NCI-H446 treated with DMSO at 0.1 percent for 48 hours (cell line): ENCODE measurements around the gene B2M.
"Not testable (repeated sequence)": the region's sequence is repeated elsewhere in the genome, so short reads cannot be mapped to it uniquely, and the experiment has no call there.

Source experiments
- DNase-seq: peaks from one replicate; lab custom pipeline; 2025; lab: John Stamatoyannopoulos, UW

B2M gene

DNA sequence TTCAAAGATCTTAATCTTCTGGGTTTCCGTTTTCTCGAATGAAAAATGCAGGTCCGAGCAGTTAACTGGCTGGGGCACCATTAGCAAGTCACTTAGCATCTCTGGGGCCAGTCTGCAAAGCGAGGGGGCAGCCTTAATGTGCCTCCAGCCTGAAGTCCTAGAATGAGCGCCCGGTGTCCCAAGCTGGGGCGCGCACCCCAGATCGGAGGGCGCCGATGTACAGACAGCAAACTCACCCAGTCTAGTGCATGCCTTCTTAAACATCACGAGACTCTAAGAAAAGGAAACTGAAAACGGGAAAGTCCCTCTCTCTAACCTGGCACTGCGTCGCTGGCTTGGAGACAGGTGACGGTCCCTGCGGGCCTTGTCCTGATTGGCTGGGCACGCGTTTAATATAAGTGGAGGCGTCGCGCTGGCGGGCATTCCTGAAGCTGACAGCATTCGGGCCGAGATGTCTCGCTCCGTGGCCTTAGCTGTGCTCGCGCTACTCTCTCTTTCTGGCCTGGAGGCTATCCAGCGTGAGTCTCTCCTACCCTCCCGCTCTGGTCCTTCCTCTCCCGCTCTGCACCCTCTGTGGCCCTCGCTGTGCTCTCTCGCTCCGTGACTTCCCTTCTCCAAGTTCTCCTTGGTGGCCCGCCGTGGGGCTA, at the start of gene B2M, which contains the start of gene PATL2:
Gene B2M, plus strand, starts transcription at position 422 of the 647 bp plus-strand sequence. Its CDS starts 30 bp downstream, at position 452.
Gene PATL2, minus strand, starts transcription at position 228 of the 647 bp plus-strand sequence. CDS start 34,833 bp downstream, outside the sequence.
- peak; percentile 86 for DNase-seq

- no peak for DNase-seq
Observed at GRCh38 chr15:44661576-44661975, 49.7 kb upstream of the B2M start.

DNA sequence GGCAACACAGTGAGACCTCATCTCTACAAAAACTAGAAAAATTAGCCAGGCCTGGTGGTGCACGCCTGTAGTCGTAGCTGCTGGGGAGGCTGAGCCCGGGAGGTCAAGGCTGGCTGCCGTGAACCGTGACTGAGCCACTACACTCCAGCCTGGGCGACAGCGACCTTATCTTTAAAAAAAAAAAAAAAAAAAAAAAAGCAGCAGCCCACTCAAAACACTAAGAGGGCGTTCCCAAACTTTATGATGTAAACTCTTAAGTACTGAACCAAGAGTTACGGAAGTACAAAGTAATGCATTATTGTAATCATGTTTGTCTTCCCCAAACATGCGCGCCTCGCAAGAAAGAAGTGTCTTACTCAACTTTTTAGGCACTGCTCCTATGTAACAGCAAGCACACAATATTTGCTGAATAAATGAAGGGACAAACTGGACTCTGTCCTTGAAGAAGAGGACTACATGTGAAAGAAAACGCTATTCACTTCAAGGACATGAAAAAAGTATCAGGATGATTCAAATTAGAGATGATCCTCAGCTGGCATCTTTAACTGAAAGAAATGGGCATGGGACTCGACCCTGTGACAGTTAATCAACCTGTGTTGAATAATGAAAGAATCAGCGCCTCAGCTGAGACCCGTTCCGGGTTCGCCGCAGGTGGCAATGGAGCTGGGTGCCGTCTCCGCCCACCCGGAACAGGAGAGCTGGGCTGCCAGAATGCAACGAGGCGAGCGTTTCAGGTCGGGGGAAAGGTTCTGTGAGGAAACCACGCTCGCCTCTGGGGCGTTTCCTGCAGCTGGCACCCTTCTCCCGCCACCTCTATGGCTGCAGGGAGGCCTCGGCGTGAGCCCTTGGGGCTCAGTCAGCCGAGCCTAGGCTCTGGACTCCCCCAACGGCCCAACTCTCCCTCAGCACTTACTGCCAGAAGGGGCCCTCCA, 48.6 kb upstream of the B2M start:
- no peak for DNase-seq

DNA sequence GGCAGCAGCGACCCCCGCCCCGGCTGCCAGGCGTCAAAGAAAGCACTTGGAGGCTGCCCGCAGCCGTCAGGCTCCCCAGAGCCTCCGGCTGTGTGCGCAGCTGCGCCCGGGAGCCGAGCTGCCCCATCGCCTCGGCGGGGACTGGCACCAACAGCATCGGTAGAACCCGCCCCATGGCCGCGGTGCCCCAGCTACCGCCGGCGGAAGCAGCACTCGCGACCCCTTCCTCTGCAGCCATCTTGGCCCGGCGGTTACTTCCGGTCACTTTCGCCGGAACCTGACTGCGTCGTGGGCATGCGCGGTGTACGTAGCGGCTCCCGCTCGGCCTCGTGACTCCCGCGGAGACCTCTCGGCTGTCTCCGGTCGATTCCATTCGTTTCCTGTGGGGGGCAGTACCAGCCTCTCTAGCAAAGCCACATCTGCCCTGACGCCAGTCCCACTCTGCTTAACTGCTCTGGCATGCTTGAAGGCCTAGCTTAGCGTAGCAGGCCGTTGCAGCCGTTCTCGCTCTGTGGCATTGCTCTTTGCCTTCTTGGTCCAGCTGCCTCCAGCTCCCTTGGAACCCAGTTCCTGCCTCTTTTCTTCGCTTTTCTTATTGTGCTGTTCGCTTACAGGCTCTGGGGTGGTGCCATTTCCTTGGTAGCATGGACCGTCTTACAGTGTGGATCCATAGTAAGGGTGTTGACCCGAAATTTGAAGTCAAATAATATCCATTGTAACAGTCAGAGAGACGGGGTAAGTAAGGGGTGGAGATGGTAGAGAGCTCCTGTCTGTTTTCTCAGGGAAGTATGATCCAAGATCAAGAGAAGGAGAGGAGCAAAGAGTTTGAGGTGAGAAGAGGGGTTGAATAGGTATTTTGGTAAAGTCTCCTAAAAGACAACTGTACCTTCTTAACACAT, 47.7 kb upstream of the B2M start, which contains the start of gene SPG11:
Gene SPG11, minus strand, starts transcription at position 253 of the 899 bp plus-strand sequence. Its CDS starts 15 bp downstream, at position 238.
- peak; percentile 90 for DNase-seq

DNA sequence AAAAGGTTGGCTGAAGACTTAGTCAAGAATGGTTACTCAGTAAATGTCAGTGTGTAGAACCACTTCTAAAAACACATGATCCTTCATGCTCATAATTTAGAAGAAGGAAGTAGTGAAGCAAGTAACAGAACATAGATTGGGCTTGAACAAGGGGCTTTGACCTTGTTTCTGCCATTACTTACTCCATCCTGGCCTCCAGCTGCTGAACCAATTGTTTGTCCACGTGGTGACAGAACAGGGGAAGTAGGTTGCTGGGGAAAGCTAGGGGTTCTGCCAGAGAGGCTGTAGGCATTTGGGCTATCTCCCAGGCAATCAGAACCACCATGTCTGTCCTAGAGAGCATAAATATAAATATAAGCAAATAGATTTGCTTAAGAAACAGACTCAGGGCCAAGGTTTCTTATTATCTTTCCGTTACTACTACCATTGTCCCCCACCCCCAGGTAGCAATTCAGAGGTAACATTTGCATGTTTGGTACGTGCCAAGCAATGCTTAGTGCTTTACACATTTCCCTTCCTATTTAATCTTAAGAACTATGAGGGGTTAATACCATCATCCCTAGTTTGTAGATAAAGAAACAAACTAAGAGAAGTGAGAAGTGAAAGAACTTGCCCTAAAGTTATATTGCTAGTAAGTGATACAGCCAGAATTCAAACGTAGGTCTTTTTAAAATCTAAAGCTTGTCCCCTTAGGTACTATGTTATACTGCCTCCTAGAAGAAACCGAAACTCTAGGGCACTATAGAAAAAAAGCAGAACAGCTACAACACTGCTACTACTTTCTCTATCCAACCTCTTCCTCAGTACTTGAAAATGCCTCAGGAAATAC, 44.9 kb upstream of the B2M start:
- no peak for DNase-seq

GRCh38 chr15:44667039-44667360, 44.3 kb upstream of the B2M start:
- DNase-seq, result no peak

DNA sequence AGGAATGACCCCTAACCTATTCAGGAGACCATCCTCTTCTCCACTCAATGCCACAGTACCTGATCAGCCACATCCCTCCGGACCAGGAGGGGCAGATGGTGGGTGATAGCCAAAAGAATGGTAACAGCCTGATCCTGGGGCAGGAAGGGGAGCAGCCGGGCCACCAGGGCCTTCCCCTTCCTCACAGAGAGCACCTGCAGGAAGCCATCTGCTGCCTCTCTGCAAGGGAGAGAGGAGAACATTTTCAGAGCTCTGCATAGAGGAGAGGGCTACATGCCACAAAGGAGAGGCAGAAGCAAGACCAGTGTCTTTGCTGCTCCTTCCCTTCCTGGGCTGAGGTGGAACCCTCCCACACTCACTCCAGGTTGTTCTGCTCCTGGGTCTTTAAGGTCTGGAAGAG, 42.4 kb upstream of the B2M start:
- DNase-seq, result no peak

DNA sequence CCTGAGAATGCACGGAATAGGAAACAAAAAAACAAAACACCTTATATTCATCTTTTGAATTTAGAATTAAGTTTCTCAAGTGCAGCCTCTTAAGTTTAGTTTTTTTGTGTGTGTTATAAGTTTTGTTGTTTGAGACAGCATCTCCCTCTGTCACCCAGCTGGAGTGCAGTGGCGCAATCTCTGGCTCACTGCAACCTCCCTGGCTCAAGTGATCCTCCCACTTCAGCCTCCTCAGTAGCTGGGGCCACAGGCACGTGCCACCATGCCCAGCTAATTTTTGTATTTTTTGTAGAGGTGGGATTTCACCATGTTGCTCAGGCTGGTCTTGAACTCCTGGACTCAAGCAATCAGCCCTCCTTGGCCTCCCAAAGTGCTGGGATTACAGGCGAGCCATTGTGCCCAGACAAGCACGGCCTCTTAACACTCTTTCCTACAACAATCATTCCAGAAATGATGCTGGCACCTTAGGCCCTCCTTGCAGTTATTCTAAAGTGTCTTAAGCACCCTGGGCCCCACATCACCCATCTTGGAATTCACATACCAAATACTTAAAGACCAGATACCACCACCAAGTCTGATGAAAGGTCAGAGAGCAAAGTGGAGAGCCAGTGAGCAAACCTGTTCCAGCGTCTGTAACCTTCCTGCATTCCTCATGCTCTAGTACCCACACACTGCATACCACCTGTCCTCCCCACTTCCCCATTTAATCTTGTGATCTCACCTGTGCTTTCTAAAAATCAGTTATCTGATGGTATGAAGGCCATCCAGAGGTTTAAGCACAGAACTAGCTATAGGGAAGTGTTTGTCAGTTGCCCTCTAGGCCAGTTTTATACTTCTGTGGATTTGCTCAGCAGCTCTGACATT, 41.0 kb upstream of the B2M start:
- DNase-seq, result no peak

- DNase-seq, result no peak
Observed at GRCh38 chr15:44673639-44674038, 37.7 kb upstream of the B2M start.

GRCh38 chr15:44675911-44676310, 35.4 kb upstream of the B2M start:
- no peak for DNase-seq

DNA sequence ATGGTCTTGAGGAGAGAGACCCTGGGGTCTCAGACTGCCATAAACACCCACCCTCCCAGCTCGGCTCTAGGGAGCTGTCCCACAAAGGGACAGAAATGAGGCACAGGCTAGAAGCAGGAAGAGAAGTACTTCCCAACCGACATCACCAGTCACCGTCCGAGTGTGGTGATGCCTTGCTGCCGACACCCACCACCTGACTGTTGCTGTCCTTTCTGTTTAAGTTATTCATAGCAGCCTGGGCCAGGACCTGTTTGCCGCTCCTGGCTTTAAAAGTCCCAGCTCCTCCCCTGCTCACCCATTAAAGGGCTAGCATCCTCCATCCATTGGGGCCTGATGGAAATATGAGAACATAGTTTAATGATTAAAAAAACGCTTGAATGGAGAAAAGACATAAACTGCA, 34.6 kb upstream of the B2M start:
- DNase-seq, result no peak

DNA sequence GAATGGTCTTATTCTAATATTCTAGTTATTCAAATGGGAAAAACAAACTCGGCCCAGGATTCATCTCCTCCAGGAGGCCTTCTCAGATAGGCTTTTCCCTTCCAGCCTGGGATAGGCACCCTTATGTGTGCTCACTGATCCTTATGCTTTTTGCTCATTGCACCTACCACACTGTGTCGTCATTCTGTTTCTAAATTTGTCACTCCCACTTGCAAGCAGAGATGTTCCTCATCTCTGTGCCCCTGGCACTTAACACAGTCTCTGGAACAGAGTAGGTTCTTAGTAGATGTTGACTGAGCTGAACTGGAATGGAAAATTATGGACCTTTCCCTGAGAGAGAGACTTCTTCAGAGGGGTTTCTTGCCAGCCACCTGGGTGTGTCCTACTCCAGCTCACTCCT, 29.1 kb upstream of the B2M start:
- no peak for DNase-seq

- DNase-seq, result not testable (repeated sequence)
Observed at GRCh38 chr15:44682809-44683682, 28.3 kb upstream of the B2M start.

GRCh38 chr15:44689318-44689717, 22.0 kb upstream of the B2M start:
- not testable (repeated sequence) for DNase-seq

DNA sequence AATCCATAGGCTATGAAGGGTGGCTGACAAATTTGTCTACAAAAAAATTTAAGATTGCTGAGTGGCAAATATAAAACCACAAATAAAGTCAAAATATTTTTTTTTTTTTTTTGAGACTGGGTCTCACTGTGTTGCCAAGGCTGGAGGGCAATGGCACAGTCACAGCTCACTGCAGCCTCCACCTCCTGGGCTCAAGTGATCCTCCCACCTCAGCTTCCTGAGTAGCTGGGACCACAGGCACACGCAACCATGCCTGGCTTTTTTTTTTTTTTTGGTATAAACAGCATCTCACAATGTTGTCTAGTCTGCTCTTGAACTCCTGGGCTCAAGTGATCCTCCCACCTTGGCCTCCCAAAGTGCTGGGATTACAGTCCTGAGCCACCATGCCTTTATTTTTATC, 21.1 kb upstream of the B2M start:
- DNase-seq, result not testable (repeated sequence)

- no peak for DNase-seq
Observed at GRCh38 chr15:44692659-44693058, 18.7 kb upstream of the B2M start.

DNA sequence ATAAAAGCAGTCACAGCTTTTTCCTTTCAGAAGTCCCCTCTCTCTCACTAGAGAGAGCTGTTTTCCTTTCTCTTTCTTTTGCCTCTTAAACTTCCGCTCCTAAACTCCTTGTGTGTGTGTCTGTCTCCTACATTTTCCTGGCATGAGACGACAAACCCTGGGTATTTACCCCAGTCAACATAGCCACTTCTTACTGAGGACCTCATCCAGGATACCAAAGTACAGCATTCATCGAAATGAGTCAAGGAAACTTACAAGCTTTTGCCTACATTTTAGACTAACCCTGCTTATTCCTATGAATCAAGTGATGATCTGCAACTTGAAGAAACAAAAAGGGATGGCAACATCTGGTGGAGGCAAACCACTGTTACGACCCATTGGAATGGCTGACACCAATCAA, 16.9 kb upstream of the B2M start:
- no peak for DNase-seq

DNA sequence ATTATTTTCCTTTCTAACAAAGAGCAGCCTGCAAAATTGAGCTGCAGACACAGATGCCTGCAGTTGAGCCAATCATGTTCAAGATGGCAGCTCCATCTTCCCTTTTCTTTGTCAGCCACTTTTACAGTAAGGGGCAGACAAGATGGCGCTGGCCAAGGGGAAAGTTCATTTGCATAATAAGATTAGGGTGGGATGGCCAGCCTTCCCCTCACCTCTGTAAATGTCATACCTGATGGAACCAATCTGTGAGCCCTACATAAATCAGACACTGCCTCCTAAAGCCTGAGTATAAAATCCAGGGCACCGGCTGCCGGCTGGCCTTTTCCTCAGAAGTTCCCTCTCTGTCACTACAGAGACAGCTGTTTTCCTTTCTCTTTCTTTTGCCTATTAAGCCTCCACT, 16.0 kb upstream of the B2M start:
- no peak for DNase-seq

- DNase-seq, result no peak
Observed at GRCh38 chr15:44697014-44697413, 14.3 kb upstream of the B2M start.
